ENCODE measurements around the gene TRIM26. TPM values are rescaled to one million over a fixed set of nuclear protein-coding genes. Genes with fewer than 3 reads are reported as not detected.

Gene TRIM26
- total RNA-seq, 4 donors from 2014 or later, result 26.9 to 46.8 (median 37.6) TPM

- no peaks in the 10 kb centered on the region for H3K9me3 ChIP-seq
- H3K4me3 ChIP-seq, result no peak overlapping the region
- no peak for TF ChIP-seq EP300 (IDR thresholded peaks at IDR 0.05)
- TF ChIP-seq POLR2A (IDR thresholded peaks at IDR 0.05), result no peak
- TF ChIP-seq, protein P1, sequence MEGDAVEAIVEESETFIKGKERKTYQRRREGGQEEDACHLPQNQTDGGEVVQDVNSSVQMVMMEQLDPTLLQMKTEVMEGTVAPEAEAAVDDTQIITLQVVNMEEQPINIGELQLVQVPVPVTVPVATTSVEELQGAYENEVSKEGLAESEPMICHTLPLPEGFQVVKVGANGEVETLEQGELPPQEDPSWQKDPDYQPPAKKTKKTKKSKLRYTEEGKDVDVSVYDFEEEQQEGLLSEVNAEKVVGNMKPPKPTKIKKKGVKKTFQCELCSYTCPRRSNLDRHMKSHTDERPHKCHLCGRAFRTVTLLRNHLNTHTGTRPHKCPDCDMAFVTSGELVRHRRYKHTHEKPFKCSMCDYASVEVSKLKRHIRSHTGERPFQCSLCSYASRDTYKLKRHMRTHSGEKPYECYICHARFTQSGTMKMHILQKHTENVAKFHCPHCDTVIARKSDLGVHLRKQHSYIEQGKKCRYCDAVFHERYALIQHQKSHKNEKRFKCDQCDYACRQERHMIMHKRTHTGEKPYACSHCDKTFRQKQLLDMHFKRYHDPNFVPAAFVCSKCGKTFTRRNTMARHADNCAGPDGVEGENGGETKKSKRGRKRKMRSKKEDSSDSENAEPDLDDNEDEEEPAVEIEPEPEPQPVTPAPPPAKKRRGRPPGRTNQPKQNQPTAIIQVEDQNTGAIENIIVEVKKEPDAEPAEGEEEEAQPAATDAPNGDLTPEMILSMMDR (IDR thresholded peaks at IDR 0.05), result no peak
- H3K36me3 ChIP-seq, result peaks cover 0 to 92% (median 45%) of the 10 kb centered on the region in 3 donors
- no peaks in the 10 kb centered on the region for H3K4me1 ChIP-seq
- no peak for DNase-seq (ENCODE audit: low spot score in 2 of 2)
- H3K27me3 ChIP-seq, result no peaks in the 10 kb centered on the region
- H3K27ac ChIP-seq, result no peak overlapping the region
- 92% methylated on average over 7 of the region's 7 CpGs for WGBS, 2 donors
These were observed 21.1 kb downstream of the TRIM26 start for GRCh38 chr6:30192076-30192475.

- Histone ChIP-seq H3K9me3 (no peaks in the 10 kb centered on the region), H3K36me3 (peaks cover 0 to 85% (median 23%) of the 10 kb centered on the region in 3 donors), H3K27ac (no peak overlapping the region), H3K27me3 (no peaks in the 10 kb centered on the region), H3K4me1 (no peaks in the 10 kb centered on the region), H3K4me3 (no peak overlapping the region)
- WGBS, 2 donors, result 96 to 100% methylated on average over 5 of the region's 5 CpGs
- no peak for DNase-seq (ENCODE audit: low spot score in 2 of 2)
- TF ChIP-seq POLR2A (IDR thresholded peaks at IDR 0.05) (no peak), EP300 (IDR thresholded peaks at IDR 0.05) (no peak)
- TF ChIP-seq, protein P1 (IDR thresholded peaks at IDR 0.05), result no peak
These were observed 24.7 kb downstream of the TRIM26 start for GRCh38 chr6:30188541-30188940.

DNA sequence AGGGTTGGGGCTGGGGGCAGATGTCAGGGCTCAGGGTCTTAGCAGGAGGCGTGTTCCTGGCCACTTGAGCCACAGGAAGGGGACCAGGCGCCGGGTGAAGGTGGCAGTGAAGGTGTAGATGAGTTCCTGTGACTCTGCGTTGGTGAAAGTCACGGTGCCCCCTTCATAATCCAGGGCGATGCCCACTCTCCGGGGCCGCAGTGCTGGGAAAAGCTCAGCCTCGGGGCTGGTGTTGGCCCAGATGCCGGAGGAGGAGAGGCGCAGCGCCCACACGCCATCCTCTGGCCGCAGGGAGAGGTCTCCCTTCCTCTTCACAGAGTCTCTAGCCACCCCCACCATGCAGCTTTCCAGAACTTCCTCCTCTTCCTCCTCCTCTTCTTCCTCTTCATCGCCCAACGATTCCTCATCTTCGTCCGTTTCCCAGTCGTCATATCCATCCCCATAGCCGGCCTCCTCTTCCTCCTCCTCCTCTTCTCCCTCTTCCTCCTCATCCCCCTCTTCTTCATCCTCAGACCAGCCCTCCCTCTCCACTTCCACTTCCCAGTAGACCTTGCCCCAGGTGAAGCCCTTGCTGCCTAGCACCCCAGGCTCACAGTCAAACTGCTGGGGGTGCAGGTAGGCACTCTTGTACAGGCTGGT is 27.2 kb downstream of the TRIM26 start:
- no peak for DNase-seq (ENCODE audit: low spot score in 2 of 2)
- no peak overlapping the region for H3K27ac ChIP-seq
- no peaks in the 10 kb centered on the region for H3K27me3 ChIP-seq
- no peaks in the 10 kb centered on the region for H3K9me3 ChIP-seq
- no peak for TF ChIP-seq EP300 (IDR thresholded peaks at IDR 0.05)
- TF ChIP-seq, protein P1 (IDR thresholded peaks at IDR 0.05), result no peak
- TF ChIP-seq POLR2A (IDR thresholded peaks at IDR 0.05), result no peak
- no peaks in the 10 kb centered on the region for H3K4me1 ChIP-seq
- H3K4me3 ChIP-seq, result no peak overlapping the region
- H3K36me3 ChIP-seq, result peaks cover 0 to 64% (median 23%) of the 10 kb centered on the region in 3 donors
- 89 to 92% methylated on average over 20 of the region's 20 CpGs for WGBS, 2 donors

DNA sequence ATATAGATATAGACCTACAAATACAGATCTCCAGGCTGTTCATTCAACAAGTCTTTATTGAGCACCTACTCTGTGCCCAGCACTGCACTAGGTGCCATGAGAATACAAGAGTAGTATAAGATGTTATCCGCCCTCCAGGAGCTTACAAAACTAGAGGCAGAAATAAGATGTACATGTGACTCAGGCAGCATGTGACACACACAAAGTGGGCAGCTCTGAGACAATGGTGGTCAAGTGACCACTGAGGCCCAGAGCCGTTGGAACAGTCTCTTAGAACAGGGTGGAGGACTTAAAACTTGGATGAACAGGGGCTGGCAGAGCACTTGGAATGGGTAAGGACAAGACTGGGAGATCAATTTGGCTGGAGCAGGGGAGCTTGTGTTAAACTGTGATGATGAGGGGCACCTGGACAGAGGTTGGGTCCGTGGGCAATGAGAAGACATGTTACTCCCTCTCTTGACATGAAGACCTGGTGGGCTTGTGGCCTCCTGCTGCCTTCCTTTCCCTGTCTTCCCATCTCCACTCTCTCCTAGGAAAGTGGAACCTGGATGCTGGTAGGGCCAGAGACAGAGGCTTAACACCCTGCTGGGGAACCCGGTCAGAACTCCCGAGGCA is 28.7 kb downstream of the TRIM26 start:
- TF ChIP-seq, protein P1 (IDR thresholded peaks at IDR 0.05), result no peak
- TF ChIP-seq POLR2A (IDR thresholded peaks at IDR 0.05), result no peak
- TF ChIP-seq EP300 (IDR thresholded peaks at IDR 0.05), result no peak
- Histone ChIP-seq H3K36me3 (peaks cover 0 to 50% (median 13%) of the 10 kb centered on the region in 3 donors), H3K27ac (no peak overlapping the region), H3K4me3 (no peak overlapping the region), H3K9me3 (peaks cover 0 to 6% (median 3%) of the 10 kb centered on the region in 4 donors), H3K4me1 (no peaks in the 10 kb centered on the region), H3K27me3 (no peaks in the 10 kb centered on the region)
- no peak for DNase-seq (ENCODE audit: low spot score in 2 of 2)
- WGBS, 2 donors, result 88 to 93% methylated on average over 5 of the region's 5 CpGs

DNA sequence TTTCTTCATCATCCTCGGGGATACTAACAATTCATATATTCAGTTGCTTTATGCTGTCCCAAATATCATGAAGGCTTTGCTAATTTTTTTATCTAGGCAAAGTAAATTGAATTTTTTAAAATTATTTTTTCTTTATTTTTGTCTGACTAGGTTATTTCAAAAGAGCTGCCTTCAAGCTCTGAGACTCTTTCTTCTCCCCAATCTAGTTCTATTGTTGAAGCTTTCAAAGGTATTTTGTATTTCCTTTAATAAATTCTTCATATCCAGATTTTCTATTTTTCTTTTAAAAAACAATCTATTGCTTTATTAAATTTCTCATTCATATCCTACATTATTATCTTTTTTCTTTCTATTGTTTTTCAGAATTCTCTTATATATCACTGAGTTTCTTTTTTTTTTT is 33.1 kb downstream of the TRIM26 start:
- Histone ChIP-seq H3K9me3 (peaks cover 0 to 13% (median 3%) of the 10 kb centered on the region in 4 donors), H3K36me3 (peaks cover 0 to 9% (median 0%) of the 10 kb centered on the region in 3 donors), H3K4me3 (no peak overlapping the region), H3K4me1 (no peaks in the 10 kb centered on the region), H3K27me3 (peaks cover 0 to 36% of the 10 kb centered on the region in 2 donors), H3K27ac (no peak overlapping the region)
- 89 to 98% methylated on average over 1 of the region's 1 CpG for WGBS, 2 donors
- TF ChIP-seq, protein P1 (IDR thresholded peaks at IDR 0.05), result no peak
- TF ChIP-seq EP300 (IDR thresholded peaks at IDR 0.05) (no peak), POLR2A (IDR thresholded peaks at IDR 0.05) (no peak)
- DNase-seq (ENCODE audit: low spot score in 2 of 2), result no peak
